ENCODE data around the gene FANCM.
"Not testable (repeated sequence)": the region's sequence is repeated elsewhere in the genome, so short reads cannot be mapped to it uniquely, and the experiment has no call there.

The FANCM gene

DNA sequence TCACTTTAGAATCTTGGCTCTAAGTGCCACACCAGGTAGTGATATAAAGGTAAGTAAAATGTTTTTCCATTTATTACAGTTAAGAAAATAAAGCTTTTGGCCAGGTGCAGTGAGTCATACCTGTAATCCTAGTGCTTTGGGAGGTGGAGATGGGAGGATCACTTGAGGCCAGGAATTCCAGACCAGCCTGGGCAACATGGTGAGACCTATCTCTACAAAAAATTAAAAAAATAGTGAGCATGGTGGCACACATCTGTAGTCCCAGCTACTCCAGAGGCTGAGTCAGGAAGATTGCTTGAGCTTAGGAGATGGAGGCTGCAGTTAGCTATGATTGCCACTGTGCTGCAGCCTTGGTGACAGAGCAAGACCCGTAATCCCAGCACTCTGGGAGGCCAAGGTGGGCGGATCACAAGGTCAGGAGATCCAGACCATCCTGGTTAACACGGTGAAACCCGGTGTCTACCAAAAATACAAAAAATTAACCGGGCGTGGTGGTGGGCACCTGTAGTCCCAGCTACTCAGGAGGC is 5.0 kb downstream of the FANCM start:
- DNase-seq (ENCODE audit: low read depth, low spot score) = no peak

DNA sequence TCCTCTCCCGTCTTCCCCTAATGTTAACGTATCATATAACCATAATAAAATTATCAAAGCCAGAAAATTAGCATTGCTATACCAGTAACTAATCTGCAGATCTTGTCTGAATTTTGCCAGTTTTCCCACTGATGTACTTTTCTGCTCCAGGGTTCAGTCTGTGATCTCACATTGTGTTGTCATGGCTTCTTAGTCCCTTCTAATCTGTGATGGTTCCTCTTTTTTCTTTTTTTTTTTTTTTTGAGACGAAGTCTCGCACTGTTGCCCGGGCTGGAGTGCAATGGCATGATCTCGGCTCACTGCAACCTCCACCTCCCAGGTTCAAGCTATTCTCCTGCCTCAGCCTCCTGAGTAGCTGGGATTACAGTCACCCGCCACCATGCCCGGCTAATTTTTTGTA is 6.4 kb downstream of the FANCM start:
- not testable (repeated sequence) for DNase-seq (ENCODE audit: low read depth, low spot score)

DNA sequence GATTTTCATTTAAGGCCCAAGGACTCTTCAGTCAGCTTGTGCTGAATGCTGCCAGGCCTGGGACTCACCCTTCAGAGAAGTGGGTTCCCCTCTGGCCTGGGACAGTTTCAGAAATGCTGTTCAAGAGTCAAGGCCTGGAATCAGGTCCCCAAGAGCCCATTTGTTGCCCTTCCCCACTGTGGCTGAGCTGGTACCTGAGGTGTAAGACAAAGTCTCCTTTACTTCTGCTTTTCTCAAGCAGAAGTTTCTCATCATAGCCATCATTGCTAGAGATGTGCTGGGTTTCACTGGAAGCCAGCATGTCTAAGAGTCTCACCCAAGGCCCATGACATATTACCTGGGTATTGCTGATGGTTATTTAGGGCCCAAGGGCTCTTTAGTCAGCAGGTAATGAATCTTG is 8.9 kb downstream of the FANCM start:
- no peak for DNase-seq (ENCODE audit: low read depth, low spot score)

DNA sequence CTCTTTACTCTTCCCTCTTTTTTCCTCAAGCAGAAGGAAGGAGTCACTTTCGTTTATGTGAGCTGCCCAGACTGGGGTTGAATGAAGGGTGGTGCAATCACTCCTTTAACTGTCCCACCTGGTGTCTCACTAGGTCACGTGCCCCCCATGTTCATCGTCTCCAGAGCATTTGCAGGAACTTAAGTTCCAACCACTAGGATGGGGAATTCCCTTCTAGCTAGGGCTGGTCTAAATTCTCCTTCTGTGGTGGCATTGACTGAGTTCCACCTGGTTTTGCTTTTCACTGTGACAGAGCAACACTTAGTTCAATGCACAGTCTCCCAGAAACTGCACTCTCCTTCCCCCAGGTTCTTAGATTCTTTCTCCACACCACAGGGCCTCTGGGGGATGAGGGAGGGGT is 9.5 kb downstream of the FANCM start:
- DNase-seq (ENCODE audit: low read depth, low spot score) = no peak

DNA sequence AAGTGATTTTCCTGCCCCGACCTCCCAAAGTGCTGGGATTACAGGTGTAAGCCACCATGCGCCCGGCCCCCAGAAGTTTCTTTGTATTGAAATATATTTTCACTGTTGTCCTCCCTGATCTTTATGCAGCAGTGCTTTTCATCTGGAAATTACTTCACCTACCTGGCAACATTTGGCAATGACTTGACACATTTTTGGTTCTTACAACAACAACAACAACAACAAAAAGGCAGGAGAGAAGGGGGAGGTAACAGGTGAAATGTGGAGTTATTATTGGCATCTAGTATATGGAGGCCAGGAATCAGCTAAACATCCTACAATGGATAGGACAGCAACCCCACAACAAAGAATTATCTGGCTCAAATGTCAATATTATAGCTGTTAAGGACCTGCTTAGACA is 13.9 kb downstream of the FANCM start:
- DNase-seq (ENCODE audit: low read depth, low spot score) = no peak

DNA sequence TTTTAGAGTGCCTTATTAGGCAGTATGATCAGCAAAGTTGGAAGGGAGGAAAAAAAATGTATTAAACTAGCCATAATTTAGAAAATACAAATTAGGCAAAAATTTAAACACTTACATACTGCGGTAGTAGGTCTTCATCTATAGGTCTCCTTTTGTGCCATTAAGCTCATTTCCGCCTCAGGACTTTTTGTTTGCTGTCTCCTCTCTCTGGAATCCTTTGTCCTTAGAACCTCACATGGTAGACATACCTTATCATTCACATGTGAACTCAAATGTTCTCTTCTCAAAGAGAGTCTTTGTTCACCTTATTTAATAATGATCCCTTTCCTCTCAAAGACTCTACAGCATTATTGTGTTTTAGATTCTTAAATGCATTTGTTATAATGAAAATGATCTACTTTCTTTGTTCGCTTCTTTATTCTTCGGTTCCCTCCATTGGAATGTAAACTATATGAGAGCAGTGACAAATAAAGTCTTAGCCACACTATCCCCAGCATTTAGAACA is 14.7 kb downstream of the FANCM start:
- no peak for DNase-seq (ENCODE audit: low read depth, low spot score)

DNA sequence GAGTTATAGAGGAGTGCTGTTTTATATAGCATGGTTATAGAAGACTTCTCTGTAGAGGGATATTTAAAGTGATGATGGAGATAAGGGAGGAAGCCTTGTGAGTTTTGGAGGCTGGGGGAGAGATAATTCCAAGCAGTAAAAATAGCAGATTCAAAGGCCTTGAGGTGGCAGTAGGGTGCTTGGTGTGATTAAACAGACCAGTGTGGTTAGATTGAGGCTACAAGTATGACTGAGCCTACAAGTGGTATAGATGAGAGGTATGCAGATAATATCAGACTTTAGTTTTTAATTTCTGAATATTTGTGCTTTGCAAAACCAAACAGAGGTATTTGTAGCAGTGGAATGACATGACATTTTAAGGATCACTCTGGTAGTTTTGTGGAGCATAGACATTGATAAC is 20.3 kb downstream of the FANCM start:
- no peak for DNase-seq (ENCODE audit: low read depth, low spot score)

DNA sequence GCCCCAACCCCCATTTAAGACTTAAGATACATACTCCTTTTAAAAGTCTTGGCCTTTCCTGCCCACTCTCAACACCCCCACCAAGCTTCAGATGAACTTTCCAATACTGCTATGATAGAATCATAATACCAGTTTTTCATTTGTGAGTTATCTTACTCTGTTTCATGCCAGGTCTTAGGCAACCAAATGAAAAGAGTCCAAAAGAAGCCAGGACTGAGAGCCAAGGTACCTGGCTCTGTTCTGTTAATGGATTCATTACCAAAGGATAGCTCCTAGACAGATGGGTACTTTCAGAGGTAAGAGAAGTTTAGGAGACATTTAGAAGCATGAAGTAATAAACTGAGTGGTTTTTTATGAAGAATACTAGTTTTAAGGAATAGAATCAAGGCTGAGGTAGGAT is 34.2 kb downstream of the FANCM start:
- DNase-seq (ENCODE audit: low read depth, low spot score) = no peak

DNA sequence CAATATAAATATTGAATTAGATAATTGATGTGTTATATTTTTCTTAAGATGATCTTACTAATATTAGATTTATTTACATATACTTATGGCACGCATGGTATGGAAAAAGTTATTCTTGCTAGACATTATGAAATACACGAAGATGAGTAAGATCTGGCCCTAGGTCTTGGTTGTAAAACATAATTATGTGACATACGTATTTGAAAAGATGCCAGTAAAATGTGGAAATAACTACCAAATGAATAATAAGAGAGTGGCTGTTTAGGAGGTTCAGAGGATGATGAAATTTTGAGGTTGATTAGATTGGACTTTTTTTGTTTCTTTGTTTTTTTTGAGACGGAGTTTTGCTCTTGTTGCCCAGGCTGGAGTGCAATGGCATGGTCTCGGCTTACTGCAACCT is 41.3 kb downstream of the FANCM start:
- no peak for DNase-seq (ENCODE audit: low read depth, low spot score)

DNA sequence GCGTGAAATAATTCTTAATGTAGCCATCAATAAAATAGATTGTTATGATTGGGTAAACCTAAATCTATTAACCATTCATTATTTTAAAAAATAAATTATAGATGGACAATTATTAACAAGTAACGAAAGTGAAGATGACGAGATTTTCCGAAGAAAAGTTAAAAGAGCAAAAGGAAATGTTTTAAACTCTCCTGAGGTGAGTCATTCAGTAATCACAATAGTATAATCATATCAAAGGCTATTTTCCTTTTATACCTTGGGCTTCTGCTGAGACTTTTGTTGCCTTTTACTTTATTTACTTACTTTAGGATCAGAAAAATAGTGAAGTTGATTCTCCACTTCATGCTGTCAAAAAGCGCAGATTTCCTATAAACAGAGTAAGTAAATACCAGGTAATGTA is 45.6 kb downstream of the FANCM start:
- no peak for DNase-seq (ENCODE audit: low read depth, low spot score)

DNA sequence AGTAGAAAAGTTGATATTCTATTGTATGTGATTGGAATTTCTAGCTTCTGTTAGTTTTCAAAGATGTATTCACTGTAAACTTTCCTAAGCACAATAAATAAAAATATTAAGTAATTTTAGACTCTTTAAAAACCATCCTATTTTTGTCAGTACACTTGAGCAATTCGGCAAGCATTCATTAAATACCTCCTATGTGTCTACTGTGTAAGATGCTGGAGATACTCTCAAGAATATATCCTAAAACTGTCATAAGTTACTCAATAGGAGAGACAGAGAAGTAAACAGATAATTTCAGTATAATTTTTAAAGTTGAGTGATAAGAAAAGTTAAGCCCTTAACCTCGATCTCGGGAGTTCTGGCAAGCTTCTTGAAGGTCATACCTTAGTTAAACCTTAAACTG is 46.1 kb downstream of the FANCM start:
- DNase-seq (ENCODE audit: low read depth, low spot score) = no peak

DNA sequence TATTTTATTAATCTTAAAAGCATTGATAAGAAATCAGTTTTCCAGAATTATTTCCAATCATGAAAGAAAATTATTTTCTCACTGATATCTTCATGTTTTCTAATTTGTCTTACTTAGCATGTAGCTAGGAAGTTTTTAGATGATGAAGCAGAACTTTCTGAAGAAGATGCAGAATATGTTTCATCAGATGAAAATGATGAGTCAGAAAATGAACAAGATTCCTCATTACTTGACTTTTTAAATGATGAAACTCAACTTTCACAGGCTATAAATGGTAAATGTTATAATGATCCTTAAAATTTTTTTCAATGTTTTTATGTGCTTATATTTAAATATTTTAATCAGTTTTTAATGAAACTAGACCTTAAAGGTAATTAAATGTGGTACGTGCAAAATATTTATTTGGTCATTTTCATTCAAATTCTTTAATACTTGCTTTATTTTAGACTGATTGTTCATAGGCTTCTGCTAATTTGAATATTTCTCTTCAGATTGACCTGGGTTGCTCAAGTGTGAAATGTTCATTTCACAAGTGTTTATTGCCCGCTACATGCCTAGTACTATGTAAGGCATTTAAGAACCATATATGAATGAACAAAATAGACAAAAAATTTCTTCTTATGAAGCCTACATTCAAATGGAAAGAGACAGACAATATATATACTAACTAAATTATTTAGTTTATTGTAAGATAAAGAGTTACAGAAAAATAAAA is 49.5 kb downstream of the FANCM start:
- no peak for DNase-seq (ENCODE audit: low read depth, low spot score)

DNA sequence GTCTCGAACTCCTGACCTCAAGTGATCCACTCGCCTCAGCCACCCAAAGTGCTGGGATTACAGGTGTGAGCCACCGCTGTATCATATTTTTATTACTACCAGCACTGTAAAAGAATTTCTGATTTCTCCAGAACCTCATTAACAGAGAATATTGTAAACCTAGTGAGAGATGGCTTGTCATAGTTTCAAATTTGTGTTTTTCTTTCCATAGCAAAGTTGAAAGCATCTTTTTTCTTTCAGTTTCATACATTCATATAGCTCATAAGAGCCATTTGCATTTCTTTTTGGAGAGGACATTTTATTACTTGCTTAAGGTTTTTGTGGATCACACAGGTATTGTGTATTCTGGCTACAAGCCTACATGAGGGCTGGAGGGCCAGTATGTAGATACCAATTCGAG is 59.2 kb downstream of the FANCM start:
- no peak for DNase-seq (ENCODE audit: low read depth, low spot score)

DNA sequence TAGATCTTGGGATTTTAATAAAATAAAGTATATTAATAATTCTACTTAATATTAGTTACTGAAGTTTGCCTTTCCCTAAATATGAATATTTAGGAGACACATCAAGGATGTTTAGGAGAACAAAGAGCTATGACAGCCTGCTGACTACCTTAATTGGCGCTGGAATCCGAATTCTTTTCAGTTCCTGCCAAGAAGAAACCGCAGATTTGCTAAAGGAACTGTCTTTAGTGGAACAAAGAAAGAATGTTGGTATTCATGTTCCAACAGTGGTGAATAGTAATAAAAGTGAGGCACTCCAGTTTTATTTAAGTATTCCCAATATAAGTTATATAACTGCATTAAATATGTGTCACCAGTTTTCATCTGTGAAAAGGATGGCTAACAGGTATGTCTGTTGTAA is 62.8 kb downstream of the FANCM start:
- no peak for DNase-seq (ENCODE audit: low read depth, low spot score)

DNA sequence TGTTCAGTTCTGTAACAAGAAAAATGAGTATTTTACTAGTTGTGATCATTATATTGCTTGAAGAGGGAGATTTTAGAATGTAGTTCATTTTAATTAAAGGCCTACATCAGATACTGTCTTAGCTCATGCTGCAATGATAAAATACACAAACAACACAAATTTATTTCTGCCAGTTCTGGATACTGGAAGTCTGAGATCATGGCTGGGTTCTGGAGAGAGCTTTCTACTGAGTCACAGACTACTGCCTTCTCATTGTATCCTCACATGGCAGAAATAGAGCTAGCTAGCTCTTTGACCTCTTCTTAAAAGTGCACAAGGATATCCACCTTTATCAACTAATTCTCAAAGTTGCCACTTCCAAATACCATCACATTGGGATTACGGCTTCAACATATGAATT is 63.5 kb downstream of the FANCM start:
- DNase-seq (ENCODE audit: low read depth, low spot score) = no peak

DNA sequence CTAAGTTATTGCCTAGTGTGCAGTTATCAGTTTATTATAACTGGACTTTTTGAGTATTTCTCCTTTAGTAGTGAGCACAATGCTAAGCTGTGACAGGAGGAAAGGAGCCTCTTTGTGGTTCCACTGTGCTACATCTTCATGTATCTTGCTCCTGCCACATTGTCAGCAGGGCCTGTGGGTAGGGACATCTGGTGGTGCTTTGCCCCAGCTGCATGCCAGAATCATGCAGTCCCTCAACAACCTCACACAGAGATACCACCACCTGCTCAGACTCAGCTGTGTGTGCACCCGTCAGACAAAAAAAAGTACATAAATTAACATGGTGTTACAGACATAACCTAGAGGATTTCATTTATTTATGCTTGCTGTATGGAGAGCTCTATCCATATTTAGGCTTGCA is 66.2 kb downstream of the FANCM start:
- DNase-seq (ENCODE audit: low read depth, low spot score) = no peak

DNA sequence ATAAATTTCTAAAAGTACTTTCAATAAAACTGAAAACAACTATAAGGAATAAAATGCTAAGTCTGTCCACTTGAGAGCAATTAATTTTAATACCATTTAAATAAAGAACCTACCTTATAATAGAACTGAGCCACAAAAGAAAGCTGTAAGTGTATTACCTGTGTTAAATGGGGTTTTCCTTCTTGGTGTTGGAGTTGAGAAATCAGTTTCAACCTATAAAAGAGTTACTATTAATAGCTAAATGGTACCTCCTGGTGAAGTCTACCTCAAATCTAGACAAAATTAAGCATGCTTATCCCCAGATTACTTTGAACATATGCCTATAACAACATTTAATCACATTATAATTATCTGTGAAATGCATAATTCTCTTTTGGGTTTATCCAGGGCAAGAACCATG is 68.5 kb downstream of the FANCM start:
- no peak for DNase-seq (ENCODE audit: low read depth, low spot score)

DNA sequence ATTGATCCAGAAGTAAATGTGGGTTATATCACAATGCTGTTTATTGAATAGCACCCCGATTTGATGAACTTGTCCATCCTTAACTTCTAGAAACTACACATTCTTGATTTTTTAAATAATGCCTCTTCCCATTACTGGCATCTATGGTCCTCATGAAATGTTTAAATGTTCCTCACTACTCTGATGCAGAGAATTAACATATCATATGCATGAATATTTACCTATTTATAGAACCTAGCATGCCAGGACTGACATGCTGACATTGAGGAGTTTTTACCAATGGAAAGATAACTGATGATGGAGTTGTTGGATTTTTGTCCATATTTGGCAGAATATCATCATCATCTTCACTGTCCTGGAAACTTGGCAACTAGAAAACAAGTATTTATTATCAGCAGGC is 74.4 kb downstream of the FANCM start:
- DNase-seq (ENCODE audit: low read depth, low spot score) = no peak

DNA sequence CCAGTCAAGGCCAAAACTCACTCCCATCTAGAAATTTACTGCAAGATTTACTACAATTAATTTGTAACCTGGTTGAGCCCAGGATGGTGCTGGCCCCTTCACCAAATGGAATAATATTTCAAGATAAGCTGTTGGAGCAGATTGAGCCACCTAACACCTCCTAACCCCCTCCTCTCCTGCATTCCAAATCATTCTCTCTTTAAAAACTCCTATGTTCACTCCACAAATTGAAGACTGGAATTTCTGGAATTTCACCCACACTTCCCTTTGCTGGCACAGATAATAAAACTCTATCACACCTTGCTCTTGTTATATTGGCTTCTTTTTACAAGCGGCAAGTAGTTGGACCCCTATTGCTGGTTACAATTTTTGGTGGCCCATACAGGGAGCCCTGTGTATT is 75.6 kb downstream of the FANCM start:
- DNase-seq (ENCODE audit: low read depth, low spot score) = no peak

DNA sequence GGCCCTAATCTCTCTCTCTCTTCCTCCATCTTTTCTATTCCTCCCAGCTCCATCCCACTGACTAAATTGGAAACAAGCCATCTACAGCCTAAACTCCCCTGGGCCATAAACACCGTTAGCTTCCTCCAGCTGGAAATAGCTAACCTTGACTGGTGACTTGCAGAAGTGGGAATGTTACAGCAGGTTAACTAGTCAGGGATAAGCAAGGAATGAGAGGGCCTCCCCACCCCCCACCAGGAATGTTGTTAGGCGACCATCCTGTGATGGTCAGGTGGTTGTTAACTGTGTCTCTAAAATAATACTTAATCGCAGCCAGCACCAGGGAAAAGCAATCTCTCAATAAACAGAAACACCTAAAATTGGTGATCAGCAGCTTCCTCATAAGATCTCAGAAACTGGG is 76.5 kb downstream of the FANCM start:
- DNase-seq (ENCODE audit: low read depth, low spot score) = no peak

DNA sequence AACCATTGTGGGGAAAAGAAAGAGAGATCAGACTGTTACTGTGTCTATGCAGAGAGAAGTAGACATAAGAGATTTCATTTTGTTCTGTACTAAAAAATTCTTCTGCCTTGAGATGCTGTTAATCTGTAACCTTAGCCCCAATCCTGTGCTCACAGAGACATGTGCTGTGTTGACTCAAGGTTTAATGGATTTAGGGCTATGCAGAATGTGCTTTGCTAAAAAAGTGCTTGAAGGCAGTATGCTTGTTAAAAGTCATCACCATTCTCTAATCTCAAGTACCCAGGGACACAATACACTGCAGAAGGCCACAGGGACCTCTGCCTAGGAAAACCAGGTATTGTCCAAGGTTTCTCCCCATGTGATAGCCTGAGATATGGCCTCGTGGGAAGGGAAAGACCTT is 78.0 kb downstream of the FANCM start:
- not testable (repeated sequence) for DNase-seq (ENCODE audit: low read depth, low spot score)

DNA sequence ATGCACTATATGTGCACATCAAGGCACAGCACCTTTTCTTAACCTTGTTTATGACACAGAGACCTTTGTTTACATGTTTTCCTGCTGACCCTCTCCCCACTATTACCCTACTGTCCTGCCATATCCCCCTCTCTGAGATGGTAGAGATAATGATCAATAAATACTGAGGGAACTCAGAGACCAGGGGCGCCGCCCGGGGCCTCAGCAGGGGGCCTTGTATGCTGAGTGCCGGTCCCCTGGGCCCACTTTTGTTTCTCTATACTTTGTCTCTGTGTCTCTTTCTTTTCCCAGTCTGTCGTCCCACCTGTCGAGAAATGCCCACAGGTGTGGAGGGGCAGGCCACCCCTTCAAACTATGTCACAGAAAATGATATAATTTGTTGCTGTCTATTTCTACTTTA is 78.6 kb downstream of the FANCM start:
- not testable (repeated sequence) for DNase-seq (ENCODE audit: low read depth, low spot score)

DNA sequence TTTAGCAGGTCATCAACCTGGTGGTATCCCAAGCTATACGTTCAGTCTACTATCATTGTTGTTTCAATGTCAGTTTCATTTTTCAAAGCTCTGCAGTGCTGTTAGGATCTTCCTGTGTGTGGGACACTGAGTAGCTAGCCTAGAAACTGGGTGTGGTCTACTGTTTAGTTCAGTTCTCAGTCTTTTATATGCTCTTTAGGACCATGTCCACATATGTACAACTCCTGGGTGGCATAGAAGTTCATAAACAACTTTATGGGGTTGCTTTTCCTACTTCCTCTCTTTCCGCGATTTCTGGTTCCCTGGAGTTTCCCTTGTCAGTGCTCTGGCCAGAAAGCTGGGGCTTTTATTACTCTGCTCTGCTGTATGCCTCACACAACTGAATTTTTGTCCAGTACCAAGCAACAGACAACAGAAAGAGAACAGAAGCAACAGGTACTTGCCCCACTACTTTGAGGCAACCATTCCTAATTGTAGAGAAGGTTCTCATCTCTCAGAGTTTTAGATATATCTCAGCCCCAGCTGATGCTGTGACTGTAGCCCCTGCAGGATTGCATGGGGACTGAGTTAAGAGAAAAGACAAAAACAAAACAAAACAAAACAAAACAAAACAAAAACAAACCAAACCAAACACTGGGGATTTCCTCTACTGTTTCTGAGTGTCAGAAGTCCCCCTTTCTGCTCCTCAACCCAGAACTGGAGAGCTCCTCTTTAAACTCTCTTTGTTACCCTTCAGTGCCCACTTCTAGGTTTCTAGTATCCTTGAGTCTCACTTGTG is 86.9 kb downstream of the FANCM start:
- no peak for DNase-seq (ENCODE audit: low read depth, low spot score)

Measured in smooth muscle cell of the brain vasculature (primary cell).